ENCODE results near the gene PHAF1.
"Not testable (repeated sequence)": the region's sequence is repeated elsewhere in the genome, so short reads cannot be mapped to it uniquely, and the experiment has no call there.

PHAF1 gene

GRCh38 chr16:67105881-67106280, 3.9 kb upstream of the PHAF1 start:
- H3K9me3 ChIP-seq (ENCODE audit: control insufficient read depth in 1 of 2, low read length in 2 of 2), result no peaks in the 10 kb centered on the region
- H3K4me3 ChIP-seq (ENCODE audit: low read depth in 1 of 2, low read length in 2 of 2), result no peak overlapping the region
- H3K4me1 ChIP-seq (ENCODE audit: control insufficient read depth in 1 of 2, insufficient read depth in 2 of 2, low read length in 2 of 2), result peaks cover 4 to 16% of the 10 kb centered on the region in 2 donors
- H3K27me3 ChIP-seq (ENCODE audit: low read depth, low read length), result no peaks in the 10 kb centered on the region
- H3K27ac ChIP-seq (ENCODE audit: low read length), result no peak overlapping the region
- H3K36me3 ChIP-seq (ENCODE audit: control insufficient read depth in 1 of 2, insufficient read depth in 2 of 2, low read length in 2 of 2), result no peaks in the 10 kb centered on the region

GRCh38 chr16:67108489-67108888, 1.3 kb upstream of the PHAF1 start:
- Histone ChIP-seq H3K4me1 (ENCODE audit: control insufficient read depth in 1 of 2, insufficient read depth in 2 of 2, low read length in 2 of 2) (peaks cover 9 to 29% of the 10 kb centered on the region in 2 donors), H3K27me3 (ENCODE audit: low read depth, low read length) (no peaks in the 10 kb centered on the region), H3K4me3 (ENCODE audit: low read depth in 1 of 2, low read length in 2 of 2) (no peak overlapping the region), H3K27ac (ENCODE audit: low read length) (no peak overlapping the region), H3K9me3 (ENCODE audit: control insufficient read depth in 1 of 2, low read length in 2 of 2) (no peaks in the 10 kb centered on the region), H3K36me3 (ENCODE audit: control insufficient read depth in 1 of 2, insufficient read depth in 2 of 2, low read length in 2 of 2) (no peaks in the 10 kb centered on the region)

GRCh38 chr16:67108931-67109406, 772 bp upstream of the PHAF1 start:
- peak overlapping the region; percentile 99 to 100 for H3K4me3 ChIP-seq (ENCODE audit: low read depth in 1 of 2, low read length in 2 of 2)

GRCh38 chr16:67111951-67112444, 2.3 kb downstream of the PHAF1 start:
- H3K4me1 ChIP-seq (ENCODE audit: control insufficient read depth in 1 of 2, insufficient read depth in 2 of 2, low read length in 2 of 2), result peaks cover 9 to 29% of the 10 kb centered on the region in 2 donors

More at GRCh38 chr16:67108931-67109406, 772 bp upstream of the PHAF1 start:
- no peaks in the 10 kb centered on the region for H3K27me3 ChIP-seq (ENCODE audit: low read depth, low read length)
- H3K27ac ChIP-seq (ENCODE audit: low read length), result peak overlapping the region; percentile 72
- H3K4me1 ChIP-seq (ENCODE audit: control insufficient read depth in 1 of 2, insufficient read depth in 2 of 2, low read length in 2 of 2), result peaks cover 9 to 29% of the 10 kb centered on the region in 2 donors
- no peaks in the 10 kb centered on the region for H3K36me3 ChIP-seq (ENCODE audit: control insufficient read depth in 1 of 2, insufficient read depth in 2 of 2, low read length in 2 of 2)
- no peaks in the 10 kb centered on the region for H3K9me3 ChIP-seq (ENCODE audit: control insufficient read depth in 1 of 2, low read length in 2 of 2)

GRCh38 chr16:67112591-67113399, 3.1 kb downstream of the PHAF1 start:
- H3K4me1 ChIP-seq (ENCODE audit: control insufficient read depth in 1 of 2, insufficient read depth in 2 of 2, low read length in 2 of 2), result peaks cover 9 to 29% of the 10 kb centered on the region in 2 donors
- H3K9me3 ChIP-seq (ENCODE audit: control insufficient read depth in 1 of 2, low read length in 2 of 2), result no peaks in the 10 kb centered on the region
- no peaks in the 10 kb centered on the region for H3K36me3 ChIP-seq (ENCODE audit: control insufficient read depth in 1 of 2, insufficient read depth in 2 of 2, low read length in 2 of 2)
- no peaks in the 10 kb centered on the region for H3K27me3 ChIP-seq (ENCODE audit: low read depth, low read length)
- H3K27ac ChIP-seq (ENCODE audit: low read length), result no peak overlapping the region
- no peak overlapping the region for H3K4me3 ChIP-seq (ENCODE audit: low read depth in 1 of 2, low read length in 2 of 2)

More at GRCh38 chr16:67111951-67112444, 2.3 kb downstream of the PHAF1 start:
- H3K27ac ChIP-seq (ENCODE audit: low read length), result no peak overlapping the region
- no peak overlapping the region for H3K4me3 ChIP-seq (ENCODE audit: low read depth in 1 of 2, low read length in 2 of 2)
- no peaks in the 10 kb centered on the region for H3K9me3 ChIP-seq (ENCODE audit: control insufficient read depth in 1 of 2, low read length in 2 of 2)
- no peaks in the 10 kb centered on the region for H3K27me3 ChIP-seq (ENCODE audit: low read depth, low read length)
- no peaks in the 10 kb centered on the region for H3K36me3 ChIP-seq (ENCODE audit: control insufficient read depth in 1 of 2, insufficient read depth in 2 of 2, low read length in 2 of 2)

- Histone ChIP-seq H3K9me3 (ENCODE audit: control insufficient read depth in 1 of 2, low read length in 2 of 2) (no peaks in the 10 kb centered on the region), H3K36me3 (ENCODE audit: control insufficient read depth in 1 of 2, insufficient read depth in 2 of 2, low read length in 2 of 2) (no peaks in the 10 kb centered on the region), H3K27me3 (ENCODE audit: low read depth, low read length) (no peaks in the 10 kb centered on the region), H3K4me3 (ENCODE audit: low read depth in 1 of 2, low read length in 2 of 2) (no peak overlapping the region), H3K27ac (ENCODE audit: low read length) (no peak overlapping the region), H3K4me1 (ENCODE audit: control insufficient read depth in 1 of 2, insufficient read depth in 2 of 2, low read length in 2 of 2) (peaks cover 5 to 22% of the 10 kb centered on the region in 2 donors)
Observed at GRCh38 chr16:67114793-67115192, 5.1 kb downstream of the PHAF1 start.

GRCh38 chr16:67115639-67116038, 5.9 kb downstream of the PHAF1 start:
- H3K36me3 ChIP-seq (ENCODE audit: control insufficient read depth in 1 of 2, insufficient read depth in 2 of 2, low read length in 2 of 2), result peaks cover 4 to 8% of the 10 kb centered on the region in 2 donors

GRCh38 chr16:67116388-67117311, 6.9 kb downstream of the PHAF1 start:
- peaks cover 8 to 11% of the 10 kb centered on the region in 2 donors for H3K36me3 ChIP-seq (ENCODE audit: control insufficient read depth in 1 of 2, insufficient read depth in 2 of 2, low read length in 2 of 2)
- H3K27me3 ChIP-seq (ENCODE audit: low read depth, low read length), result no peaks in the 10 kb centered on the region
- no peak overlapping the region for H3K27ac ChIP-seq (ENCODE audit: low read length)
- no peak overlapping the region for H3K4me3 ChIP-seq (ENCODE audit: low read depth in 1 of 2, low read length in 2 of 2)
- H3K9me3 ChIP-seq (ENCODE audit: control insufficient read depth in 1 of 2, low read length in 2 of 2), result no peaks in the 10 kb centered on the region
- peaks cover 0 to 6% of the 10 kb centered on the region in 2 donors for H3K4me1 ChIP-seq (ENCODE audit: control insufficient read depth in 1 of 2, insufficient read depth in 2 of 2, low read length in 2 of 2)

More at GRCh38 chr16:67115639-67116038, 5.9 kb downstream of the PHAF1 start:
- no peaks in the 10 kb centered on the region for H3K9me3 ChIP-seq (ENCODE audit: control insufficient read depth in 1 of 2, low read length in 2 of 2)
- no peak overlapping the region for H3K4me3 ChIP-seq (ENCODE audit: low read depth in 1 of 2, low read length in 2 of 2)
- no peak overlapping the region for H3K27ac ChIP-seq (ENCODE audit: low read length)
- no peaks in the 10 kb centered on the region for H3K27me3 ChIP-seq (ENCODE audit: low read depth, low read length)
- H3K4me1 ChIP-seq (ENCODE audit: control insufficient read depth in 1 of 2, insufficient read depth in 2 of 2, low read length in 2 of 2), result peaks cover 5 to 16% of the 10 kb centered on the region in 2 donors

GRCh38 chr16:67117716-67118115, 8.0 kb downstream of the PHAF1 start:
- Histone ChIP-seq H3K4me3 (ENCODE audit: low read depth in 1 of 2, low read length in 2 of 2) (no peak overlapping the region), H3K27me3 (ENCODE audit: low read depth, low read length) (no peaks in the 10 kb centered on the region), H3K27ac (ENCODE audit: low read length) (no peak overlapping the region), H3K4me1 (ENCODE audit: control insufficient read depth in 1 of 2, insufficient read depth in 2 of 2, low read length in 2 of 2) (no peaks in the 10 kb centered on the region), H3K36me3 (ENCODE audit: control insufficient read depth in 1 of 2, insufficient read depth in 2 of 2, low read length in 2 of 2) (peaks cover 15 to 20% of the 10 kb centered on the region in 2 donors), H3K9me3 (ENCODE audit: control insufficient read depth in 1 of 2, low read length in 2 of 2) (no peaks in the 10 kb centered on the region)

GRCh38 chr16:67120025-67120424, 10.3 kb downstream of the PHAF1 start:
- H3K4me3 ChIP-seq (ENCODE audit: low read depth in 1 of 2, low read length in 2 of 2), result no peak overlapping the region

GRCh38 chr16:67122799-67123198, 13.1 kb downstream of the PHAF1 start:
- H3K27ac ChIP-seq (ENCODE audit: low read length); H3K4me1 ChIP-seq (ENCODE audit: control insufficient read depth in 1 of 2, insufficient read depth in 2 of 2, low read length in 2 of 2); H3K27me3 ChIP-seq (ENCODE audit: low read depth, low read length); H3K9me3 ChIP-seq (ENCODE audit: control insufficient read depth in 1 of 2, low read length in 2 of 2); H3K4me3 ChIP-seq (ENCODE audit: low read depth in 1 of 2, low read length in 2 of 2): not testable (repeated sequence)
- peaks cover 22 to 51% of the 10 kb centered on the region in 2 donors for H3K36me3 ChIP-seq (ENCODE audit: control insufficient read depth in 1 of 2, insufficient read depth in 2 of 2, low read length in 2 of 2)

More at GRCh38 chr16:67120025-67120424, 10.3 kb downstream of the PHAF1 start:
- Histone ChIP-seq H3K27me3 (ENCODE audit: low read depth, low read length) (no peaks in the 10 kb centered on the region), H3K36me3 (ENCODE audit: control insufficient read depth in 1 of 2, insufficient read depth in 2 of 2, low read length in 2 of 2) (peaks cover 20 to 37% of the 10 kb centered on the region in 2 donors), H3K9me3 (ENCODE audit: control insufficient read depth in 1 of 2, low read length in 2 of 2) (no peaks in the 10 kb centered on the region), H3K4me1 (ENCODE audit: control insufficient read depth in 1 of 2, insufficient read depth in 2 of 2, low read length in 2 of 2) (no peaks in the 10 kb centered on the region), H3K27ac (ENCODE audit: low read length) (no peak overlapping the region)
